Heart left ventricle (tissue), 13 donors: Measurements from ENCODE around the gene CUX1.

Source experiments
- CTCF ChIP-seq, 12 donors: fragments of 200-600 bp; sonication (generic) in 4 of 12; IDR thresholded peaks; one replicate each; pipeline versions ENCODE4 v1.5.0 to v1.8.0; 2018 to 2022; ENCODE audit warnings: antibody characterized with exemption in 12 of 12, mild to moderate bottlenecking in 5 of 12
- POLR2A ChIP-seq, 2 donors: fragments of 450-650 bp; IDR thresholded peaks; one replicate each; pipeline ENCODE4 v1.6.1; 2017; ENCODE audit warnings: antibody characterized with exemption in 2 of 2, mild to moderate bottlenecking in 2 of 2, moderate library complexity in 2 of 2
- donor health status: ischemic (EF 13 %, LVEDD 7.1; RV severe dilation, severe dysfunction).
- donor health status: DM: no; HTN: yes; CAD: no.
- donor health status: DM: no; HTN: no; CAD: no.
- donor health status: ischemic (EF 25% LVEDD 6.9; RV normal size, moderate dysfunction).
- donor health status: ischemic (EF 25% LVEDD 5.7; RV mildly dilated, moderate dysfunction).
- donor health status: ischemic (EF 35%, LVEDD 5.7; RV mildly dilated, moderate dysfunction).
- donor health status: nonischemic (EF 11% LVEDD 7.7; RV severe dilation, severe dysfunction).
- donor health status: DM: yes; HTN: yes; CAD: no.
- donor health status: PGD.
- donor health status: ischemic (EF 29% LVEDD 5.4; RV normal size, mild dysfunction).
- donor health status: nonischemic (EF 23%, LVEDD 6.1; RV moderate dilation, normal function).

DNA sequence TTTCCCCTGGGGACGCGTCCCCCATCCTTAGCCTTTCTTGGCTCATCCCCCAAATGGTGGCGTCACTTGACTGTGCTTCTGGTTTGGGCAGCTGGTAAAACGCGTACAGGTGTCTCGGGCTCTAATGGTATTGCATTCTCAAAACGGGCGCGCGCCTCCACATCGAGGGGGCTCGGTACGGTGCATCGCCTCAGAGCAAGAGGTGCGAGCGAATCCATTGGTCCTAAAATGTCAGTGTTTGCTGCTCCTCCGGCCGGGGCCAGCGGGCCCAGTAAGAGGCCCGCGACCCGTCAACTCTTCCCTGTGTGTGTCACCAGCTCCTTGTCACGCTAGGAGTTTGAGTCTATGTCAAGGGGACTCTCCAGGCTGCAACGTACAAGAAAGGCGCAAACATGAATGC, 378.6 kb downstream of the CUX1 start:
- no peak for TF ChIP-seq POLR2A (IDR thresholded peaks at IDR 0.05)
- TF ChIP-seq CTCF (IDR thresholded peaks at IDR 0.05), result no peak
